ENCODE data around the gene ZNF664. TPM values are rescaled to one million over a fixed set of nuclear protein-coding genes. Genes with fewer than 3 reads are reported as not detected.

Gene ZNF664
- total and polyA plus RNA-seq, 2 of the 13 experiments (the other 11 are each of a cell fraction or from before 2014, with no cell fraction given): 43.9 to 56.5 TPM

DNA sequence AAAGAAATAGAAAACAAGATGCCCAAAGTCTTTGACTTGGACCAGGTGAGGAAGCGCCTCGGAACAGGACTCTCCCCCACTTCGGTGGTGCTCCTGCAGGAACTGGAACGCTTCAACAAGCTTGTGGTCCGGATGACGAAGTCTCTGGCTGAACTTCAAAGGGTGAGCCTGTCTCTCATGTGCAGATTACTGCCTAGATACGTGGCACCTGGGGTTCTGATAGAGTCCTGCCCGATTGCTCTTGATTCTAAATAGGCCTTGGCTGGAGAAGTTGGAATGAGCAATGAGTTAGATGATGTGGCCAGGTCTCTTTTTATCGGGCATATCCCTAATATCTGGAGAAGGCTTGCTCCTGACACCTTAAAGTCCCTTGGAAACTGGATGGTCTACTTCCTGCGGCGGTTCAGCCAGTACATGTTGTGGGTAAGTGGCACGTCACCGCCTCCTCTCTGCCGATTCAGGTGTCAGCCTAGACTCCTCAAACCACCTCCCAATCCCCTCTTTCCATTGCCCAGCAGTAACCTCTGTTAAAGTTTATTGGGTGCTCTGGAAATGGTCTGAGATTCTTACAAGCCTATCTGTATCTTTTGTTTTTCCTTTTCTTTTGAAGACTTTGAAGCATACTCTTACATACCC lies 41.2 kb upstream of the ZNF664 start:
- Histone ChIP-seq H4K20me1 (ENCODE audit: insufficient read depth, low read length) (no peaks in the 10 kb centered on the region), H3K4me2 (ENCODE audit: low read depth, low read length) (no peak overlapping the region), H3K9me3 (ENCODE audit: low read length) (no peaks in the 10 kb centered on the region), H3K4me1 (ENCODE audit: insufficient read depth, low read length) (no peaks in the 10 kb centered on the region), H3K36me3 (replicated peaks in 1 of 2; ENCODE audit: control insufficient read depth in 1 of 2, insufficient read depth in 2 of 2, low read length in 2 of 2) (peaks cover 0 to 5% of the 10 kb centered on the region in 2 experiments; a peak in 1 of 5 replicates), H3K27me3 (ENCODE audit: control insufficient read depth in 1 of 2, insufficient read depth in 2 of 2, low read length in 2 of 2) (peaks cover 0 to 16% of the 10 kb centered on the region in 2 experiments; a peak in 4 of 5 replicates), H3K4me3 (replicated peaks in 1 of 3; ENCODE audit: insufficient read depth in 1 of 3, low read depth in 2 of 3, low read length in 3 of 3) (no peak overlapping the region), H3K27ac (ENCODE audit: extremely low read length, insufficient read depth, low read length) (no peak overlapping the region), H2AFZ (ENCODE audit: low read length) (no peak overlapping the region), H3K79me2 (ENCODE audit: insufficient read depth, low read length) (no peaks in the 10 kb centered on the region), H3K9ac (ENCODE audit: insufficient read depth, low read depth, low read length) (no peak overlapping the region)
- no peak for FAIRE-seq
- TF ChIP-seq ZNF281 (CRISPR knock-in tag; IDR thresholded peaks at IDR 0.05; ENCODE audit: borderline replicate concordance) (no peak), ZNF891 (CRISPR knock-in tag; IDR thresholded peaks at IDR 0.05) (no peak), RFXAP (CRISPR knock-in tag; IDR thresholded peaks at IDR 0.05; ENCODE audit: borderline replicate concordance) (no peak), SRSF1 (optimal IDR thresholded peaks at IDR 0.05; ENCODE audit: low read depth, low read length) (no peak), CHCHD3 (CRISPR knock-in tag; IDR thresholded peaks at IDR 0.05) (no peak), TMF1 (CRISPR knock-in tag; IDR thresholded peaks at IDR 0.05; ENCODE audit: low read depth) (no peak), ZNF225 (CRISPR knock-in tag; IDR thresholded peaks at IDR 0.05) (no peak), ATF7-NPFF (CRISPR knock-in tag; IDR thresholded peaks at IDR 0.05; ENCODE audit: low read depth) (no peak), ZNF484 (CRISPR knock-in tag; IDR thresholded peaks at IDR 0.05; ENCODE audit: borderline replicate concordance, low read depth) (no peak), HOXA7 (CRISPR knock-in tag; IDR thresholded peaks at IDR 0.05) (no peak)
- TF ChIP-seq, protein P1, sequence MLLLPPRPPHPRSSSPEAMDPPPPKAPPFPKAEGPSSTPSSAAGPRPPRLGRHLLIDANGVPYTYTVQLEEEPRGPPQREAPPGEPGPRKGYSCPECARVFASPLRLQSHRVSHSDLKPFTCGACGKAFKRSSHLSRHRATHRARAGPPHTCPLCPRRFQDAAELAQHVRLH (CRISPR knock-in tag; IDR thresholded peaks at IDR 0.05; ENCODE audit: borderline replicate concordance, low read depth): no peak
- TF ChIP-seq, protein P2, sequence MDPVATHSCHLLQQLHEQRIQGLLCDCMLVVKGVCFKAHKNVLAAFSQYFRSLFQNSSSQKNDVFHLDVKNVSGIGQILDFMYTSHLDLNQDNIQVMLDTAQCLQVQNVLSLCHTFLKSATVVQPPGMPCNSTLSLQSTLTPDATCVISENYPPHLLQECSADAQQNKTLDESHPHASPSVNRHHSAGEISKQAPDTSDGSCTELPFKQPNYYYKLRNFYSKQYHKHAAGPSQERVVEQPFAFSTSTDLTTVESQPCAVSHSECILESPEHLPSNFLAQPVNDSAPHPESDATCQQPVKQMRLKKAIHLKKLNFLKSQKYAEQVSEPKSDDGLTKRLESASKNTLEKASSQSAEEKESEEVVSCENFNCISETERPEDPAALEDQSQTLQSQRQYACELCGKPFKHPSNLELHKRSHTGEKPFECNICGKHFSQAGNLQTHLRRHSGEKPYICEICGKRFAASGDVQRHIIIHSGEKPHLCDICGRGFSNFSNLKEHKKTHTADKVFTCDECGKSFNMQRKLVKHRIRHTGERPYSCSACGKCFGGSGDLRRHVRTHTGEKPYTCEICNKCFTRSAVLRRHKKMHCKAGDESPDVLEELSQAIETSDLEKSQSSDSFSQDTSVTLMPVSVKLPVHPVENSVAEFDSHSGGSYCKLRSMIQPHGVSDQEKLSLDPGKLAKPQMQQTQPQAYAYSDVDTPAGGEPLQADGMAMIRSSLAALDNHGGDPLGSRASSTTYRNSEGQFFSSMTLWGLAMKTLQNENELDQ (CRISPR knock-in tag; IDR thresholded peaks at IDR 0.05; ENCODE audit: borderline replicate concordance): no peak
- no peak for ATAC-seq
- WGBS (ENCODE audit: low lambda C conversion rate): 53% methylated on average over 14 of the region's 14 CpGs
- DNase-seq (ENCODE audit: low spot score): no peak
- in situ Hi-C loops (cut with HindIII; ENCODE audit: extremely low pct_ligation_motif_present, low pct_unique_long_range_greater_than_20kb) (no loop called here), intact Hi-C loops (cut with micrococcal nuclease; ENCODE audit: unreplicated experiment) (no loop called here)
- BruUV-seq (replicated peaks): no TSS peak
- ChIA-PET POLR2A (no interaction called here), CTCF (ENCODE audit: low intra/inter-chr PET ratio, low total read pairs) (no interaction called here)
